Peyer's patch (tissue), 4 donors: Measurements from ENCODE around the gene NTN1.

ENCODE experiments used
- CTCF ChIP-seq, 6 experiments: fragments of 450-650 bp in 4 of 6; fragments of 200-600 bp in 2 of 6; sonication (generic) in 1 of 6; IDR thresholded peaks; one replicate each; pipeline ENCODE4 v1.5.1; 2017 to 2019; ENCODE audit warnings: antibody characterized with exemption in 6 of 6, mild to moderate bottlenecking in 3 of 6, moderate library complexity in 1 of 6
- POLR2A ChIP-seq, 2 donors: fragments of 450-650 bp; IDR thresholded peaks; one replicate each; pipeline ENCODE4 v1.5.1; 2017; ENCODE audit warnings: antibody characterized with exemption in 2 of 2, mild to moderate bottlenecking in 2 of 2, moderate library complexity in 2 of 2

GRCh38 chr17:9166788-9167187 lies 145.5 kb downstream of the NTN1 start:
- TF ChIP-seq CTCF (IDR thresholded peaks at IDR 0.05) (no peak), POLR2A (IDR thresholded peaks at IDR 0.05) (no peak)
